IPS-NIHi7 (cell line): ENCODE measurements around the gene KIF20B.
"Not testable (repeated sequence)": the region's sequence is repeated elsewhere in the genome, so short reads cannot be mapped to it uniquely, and the experiment has no call there.

Experiments used
- DNase-seq: peaks from one replicate; pipeline ENCODE4 v3.0.0; 2012; ENCODE audit warnings: mixed read lengths; ENCODE audit errors: extremely low spot score

The KIF20B gene

DNA sequence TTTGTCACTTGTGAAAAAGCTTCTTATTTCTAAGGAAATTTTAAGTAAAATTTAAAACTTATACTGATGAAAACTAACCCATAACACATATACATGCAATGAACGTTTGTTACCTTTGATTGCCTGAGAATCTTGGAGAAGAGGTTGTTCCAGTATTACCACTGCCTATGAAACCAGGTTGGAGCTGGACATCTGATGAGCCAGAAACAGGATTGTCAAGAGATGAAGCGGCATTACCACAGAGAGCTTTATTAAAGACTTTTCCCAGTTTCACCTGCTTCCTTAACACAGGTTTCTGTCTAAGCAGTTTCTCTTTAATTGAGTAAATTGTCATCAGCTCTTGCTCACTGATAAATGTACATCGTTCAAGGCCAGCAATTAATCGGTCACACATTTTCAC is 9.0 kb upstream of the KIF20B start:
- no peak for DNase-seq

DNA sequence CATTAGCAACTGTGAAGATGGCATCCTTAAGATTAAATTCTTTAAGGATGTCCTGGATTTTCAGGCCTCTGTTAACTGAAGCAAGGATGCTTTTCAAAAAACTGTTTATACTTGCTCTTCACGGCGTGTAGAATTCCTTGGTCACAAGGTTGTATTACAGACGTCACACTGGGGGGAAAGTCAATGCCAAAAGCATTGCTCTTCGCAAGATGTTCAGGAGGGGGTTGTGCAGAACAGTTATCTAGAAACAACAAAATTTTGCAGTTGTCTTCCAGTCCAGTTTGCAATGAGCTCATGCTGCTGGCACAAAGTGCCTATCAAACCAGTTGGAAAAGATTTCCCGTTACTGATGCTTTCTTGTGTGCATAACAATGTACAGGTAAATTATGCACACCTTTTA is 8.2 kb upstream of the KIF20B start:
- DNase-seq = no peak

DNA sequence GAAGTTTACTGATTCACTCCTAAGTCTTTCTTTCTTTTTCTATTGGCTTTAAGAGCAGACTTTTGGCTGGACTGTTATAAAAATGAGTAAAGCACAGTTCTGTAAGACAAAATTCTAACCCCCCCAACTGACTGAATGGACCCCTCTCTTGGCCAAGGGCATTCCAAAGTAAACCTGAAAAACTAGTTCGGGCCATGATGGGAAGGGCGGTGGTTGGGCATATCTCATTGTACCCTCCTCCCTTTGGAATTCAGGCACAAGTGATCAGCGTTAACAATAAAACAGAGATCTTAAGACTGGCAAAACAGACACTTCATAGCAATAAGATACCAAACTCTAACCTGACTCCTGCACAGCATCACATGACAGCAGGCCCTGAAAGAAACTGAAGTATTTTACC is 6.1 kb upstream of the KIF20B start:
- no peak for DNase-seq

DNA sequence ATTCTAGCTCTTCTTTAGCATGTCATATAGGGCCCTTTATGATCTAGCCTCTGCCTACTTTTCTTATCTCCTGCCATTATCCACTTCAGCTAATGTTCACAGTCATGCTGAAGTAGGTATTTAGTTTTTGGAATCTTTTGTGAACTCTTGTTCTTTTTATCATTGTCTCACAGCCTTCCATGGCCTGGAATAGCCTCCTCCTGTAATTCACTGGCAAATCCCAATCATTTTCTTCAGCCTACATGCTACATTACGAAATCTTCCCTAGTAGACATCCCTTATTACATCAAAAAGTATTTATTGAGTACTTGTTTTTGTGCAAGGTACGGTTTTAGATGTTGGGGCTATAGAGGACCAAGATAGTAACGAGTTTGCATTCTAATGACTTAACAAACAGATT is 3.4 kb upstream of the KIF20B start:
- no peak for DNase-seq

DNA sequence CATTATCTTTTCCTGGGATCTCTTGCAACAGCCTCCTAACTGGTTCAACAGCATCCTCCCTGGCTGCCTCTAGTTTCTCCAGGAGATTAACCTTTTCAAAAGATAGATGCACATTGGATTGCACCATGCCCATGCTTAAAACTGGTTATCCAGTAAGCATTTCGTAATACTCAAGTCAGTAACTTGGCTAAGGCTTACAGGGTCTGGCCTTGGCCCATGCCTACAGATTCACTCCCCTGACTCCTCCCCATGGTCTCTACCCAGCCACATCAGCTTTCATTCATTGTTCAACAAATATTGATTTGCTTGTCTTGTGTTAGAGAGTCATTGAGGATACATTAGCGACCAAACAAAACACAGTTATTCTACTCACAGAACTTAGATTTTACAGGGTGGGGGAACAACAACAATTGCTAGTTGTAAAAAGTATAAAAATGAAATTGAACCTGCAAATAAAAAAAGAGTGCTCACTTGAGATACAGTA is 1.8 kb upstream of the KIF20B start:
- DNase-seq = peak; percentile 8

DNA sequence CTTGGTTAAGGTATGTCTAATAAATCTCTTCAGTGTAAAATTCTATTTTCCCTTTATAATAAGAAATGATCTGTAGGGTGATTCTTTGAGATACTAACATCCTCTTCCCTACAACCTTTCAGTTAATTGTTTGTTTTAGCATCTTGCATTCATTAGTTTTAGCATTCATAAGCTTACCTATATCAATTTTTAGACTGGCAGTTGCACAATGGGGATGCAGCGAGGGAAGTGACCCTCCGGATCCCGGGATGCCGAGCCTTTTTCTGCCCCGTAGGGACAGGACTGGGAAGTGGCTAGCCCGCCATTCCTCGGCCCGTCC is 508 bp upstream of the KIF20B start:
- no peak for DNase-seq

DNA sequence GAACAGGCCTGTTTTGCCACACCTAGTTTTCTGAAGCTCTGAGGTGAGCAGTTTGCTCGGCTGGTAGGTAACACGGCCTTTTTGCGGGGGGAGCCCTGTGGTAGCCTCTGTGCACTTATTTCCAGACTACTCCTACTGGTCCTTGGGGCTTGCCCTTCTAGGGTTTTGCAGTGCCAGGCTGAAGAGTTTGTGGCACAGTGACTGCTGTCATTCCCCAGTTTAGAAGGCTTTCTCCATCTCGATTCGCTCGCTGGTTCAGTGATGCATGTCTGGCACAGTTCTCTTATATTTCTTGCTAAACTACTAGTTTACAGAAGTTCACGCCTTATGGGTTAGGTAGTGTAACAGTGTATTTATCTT is 711 bp downstream of the KIF20B start:
- DNase-seq = no peak

DNA sequence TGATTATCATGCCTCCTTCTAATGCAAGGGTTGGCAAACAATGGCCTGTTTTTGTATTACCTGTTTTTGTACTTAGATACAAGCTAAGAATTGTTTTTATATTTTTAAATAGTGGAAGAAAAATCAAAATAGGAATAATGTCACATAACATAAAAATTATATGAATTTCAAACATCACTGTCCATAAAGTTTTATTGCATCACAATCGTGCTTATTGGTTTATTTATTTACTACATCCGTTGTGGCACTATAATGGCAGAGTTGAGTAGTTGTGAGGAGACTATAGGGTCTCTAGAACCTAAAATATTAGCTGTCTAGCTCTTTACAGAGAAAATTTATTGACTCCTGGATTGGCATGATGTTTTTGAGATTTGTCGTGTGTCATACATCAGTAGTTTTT is 4.1 kb downstream of the KIF20B start:
- no peak for DNase-seq

DNA sequence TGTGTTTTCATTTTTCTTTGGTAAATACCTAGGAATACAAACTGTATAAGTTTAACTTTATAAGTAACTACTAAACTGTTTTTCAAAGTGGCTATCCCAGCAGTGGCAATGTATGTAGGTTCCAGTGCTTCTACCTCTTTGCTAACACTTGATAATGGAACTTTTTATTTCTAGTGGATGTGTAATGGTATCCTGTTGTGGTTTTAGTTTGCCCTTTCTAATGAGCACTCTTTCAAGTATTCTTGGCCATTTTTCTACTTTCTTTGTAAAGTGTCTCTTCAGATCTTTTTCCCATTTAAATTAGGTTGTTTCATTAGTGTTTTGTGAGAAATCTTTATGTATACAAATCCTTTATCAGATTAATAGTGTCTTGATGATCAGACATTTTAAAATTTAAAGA is 4.6 kb downstream of the KIF20B start:
- DNase-seq = no peak

DNA sequence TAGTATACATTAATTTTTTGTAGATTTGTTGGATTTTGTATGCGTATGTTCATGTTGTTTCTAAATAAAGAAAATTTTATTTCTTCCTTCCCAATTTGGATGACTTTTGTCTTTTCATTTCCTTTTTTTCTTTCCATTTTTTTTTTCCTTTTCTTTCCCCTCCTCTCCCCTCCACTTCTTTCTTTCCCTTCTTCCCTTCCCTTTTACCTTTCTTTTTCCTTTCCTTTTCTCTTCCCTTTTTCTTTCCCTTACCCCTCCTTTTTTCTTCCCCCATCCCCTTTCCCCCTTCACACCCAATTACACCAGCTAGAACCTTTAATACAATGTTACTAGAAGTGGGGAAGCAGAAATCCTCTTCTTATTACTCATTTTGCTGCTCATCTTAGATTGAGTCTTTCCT is 6.0 kb downstream of the KIF20B start:
- no peak for DNase-seq

DNA sequence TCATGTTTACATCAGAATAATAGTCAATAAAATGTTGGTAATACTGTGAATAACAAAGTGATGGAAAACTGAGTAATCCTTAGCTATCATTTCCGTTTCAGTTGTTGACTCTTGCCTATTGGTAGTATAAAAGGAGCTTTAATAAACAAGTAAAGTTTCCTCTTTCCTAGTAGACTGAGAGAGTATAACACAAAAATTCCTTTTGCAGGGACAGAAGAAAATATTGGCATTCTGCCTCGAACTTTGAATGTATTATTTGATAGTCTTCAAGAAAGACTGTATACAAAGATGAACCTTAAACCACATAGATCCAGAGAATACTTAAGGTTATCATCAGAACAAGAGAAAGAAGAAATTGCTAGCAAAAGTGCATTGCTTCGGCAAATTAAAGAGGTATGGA is 9.4 kb downstream of the KIF20B start:
- no peak for DNase-seq

DNA sequence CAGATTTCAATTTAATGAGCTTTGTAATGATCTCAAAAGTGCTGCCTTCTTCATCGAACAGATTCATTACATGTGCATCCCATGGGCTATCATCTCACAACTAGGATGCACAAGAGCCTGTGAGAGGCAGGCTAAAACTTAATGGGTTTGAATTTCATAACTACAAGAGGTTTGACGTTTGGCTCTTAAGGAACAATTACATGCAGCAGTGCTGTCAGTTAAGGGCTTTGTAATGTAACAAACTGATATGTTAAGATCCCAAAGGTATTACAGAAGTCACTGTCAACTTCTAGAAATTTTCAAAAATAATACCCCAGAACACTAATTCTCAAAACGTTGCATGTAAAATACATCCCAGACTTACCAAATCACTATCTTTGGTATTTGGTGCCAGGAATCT is 33.2 kb downstream of the KIF20B start:
- no peak for DNase-seq

DNA sequence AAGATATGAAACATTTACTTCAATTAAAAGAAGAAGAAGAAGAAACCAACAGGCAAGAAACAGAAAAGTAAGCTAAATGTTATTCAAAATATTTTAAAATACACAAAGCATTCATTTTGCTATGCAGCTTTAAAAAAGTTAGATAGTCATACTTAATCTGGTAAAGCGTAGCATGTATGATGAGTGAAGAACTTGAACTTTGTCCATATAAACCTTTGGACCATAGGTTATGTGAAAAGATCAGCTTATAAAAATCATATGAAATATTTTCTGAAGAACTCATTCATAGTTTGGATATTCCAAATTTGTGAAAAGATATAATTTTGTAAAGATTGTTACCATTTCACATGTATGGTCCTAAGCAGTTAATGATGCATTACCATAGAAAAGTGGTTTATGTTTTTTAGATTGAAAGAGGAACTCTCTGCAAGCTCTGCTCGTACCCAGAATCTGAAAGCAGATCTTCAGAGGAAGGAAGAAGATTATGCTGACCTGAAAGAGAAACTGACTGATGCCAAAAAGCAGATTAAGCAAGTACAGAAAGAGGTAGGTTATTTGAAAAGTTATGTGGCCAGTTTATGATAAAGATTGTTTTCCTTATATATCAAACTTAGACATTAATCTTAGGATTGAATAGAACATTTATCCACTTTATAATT is 37.3 kb downstream of the KIF20B start:
- DNase-seq = no peak

DNA sequence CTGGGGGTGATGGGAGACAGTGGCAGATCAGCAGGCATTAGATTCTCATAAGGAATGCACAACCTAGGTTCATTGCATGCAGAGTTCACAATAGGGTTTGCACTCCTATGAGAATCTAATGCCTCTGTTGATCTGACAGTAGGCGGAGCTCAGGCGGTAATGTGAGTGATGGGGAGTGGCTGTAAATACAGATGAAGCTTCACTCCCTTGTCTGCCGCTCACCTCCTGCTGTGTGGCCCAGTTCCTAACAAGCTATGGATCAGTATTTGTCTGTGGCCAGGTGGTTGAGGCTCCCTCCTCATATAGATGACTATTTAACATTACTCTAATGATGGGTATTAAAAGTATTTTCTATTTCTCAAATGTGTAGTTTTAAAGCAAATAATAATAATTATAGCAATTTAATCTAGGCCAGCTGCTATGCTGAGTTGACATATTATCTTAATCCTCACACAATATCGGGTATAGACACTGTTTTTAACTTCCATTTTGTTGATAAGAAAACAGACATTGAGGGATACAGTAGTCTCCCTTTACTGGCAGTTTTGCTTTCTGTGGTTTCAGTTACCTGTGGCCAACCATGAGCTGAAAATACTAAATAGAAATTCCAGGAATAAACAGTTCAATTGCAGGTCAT is 39.9 kb downstream of the KIF20B start:
- no peak for DNase-seq

DNA sequence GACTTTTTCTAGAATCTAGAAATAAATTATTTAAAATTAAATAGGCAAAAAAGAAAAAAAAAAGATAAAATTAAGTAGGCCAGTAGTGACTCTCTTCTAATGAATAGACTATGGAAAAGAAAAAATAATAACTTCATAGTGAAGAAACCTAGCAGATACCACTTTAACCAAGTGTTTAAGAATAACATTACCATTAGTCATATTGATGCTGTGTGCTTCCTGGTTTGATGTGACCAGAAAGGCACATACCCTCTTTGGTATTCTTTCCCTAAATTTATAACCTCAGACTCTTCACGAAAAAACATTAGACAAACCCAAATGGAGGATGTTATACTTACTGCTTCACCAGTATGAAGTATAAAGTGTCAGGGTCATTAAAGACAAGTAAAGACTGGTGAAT is 42.6 kb downstream of the KIF20B start:
- no peak for DNase-seq

DNA sequence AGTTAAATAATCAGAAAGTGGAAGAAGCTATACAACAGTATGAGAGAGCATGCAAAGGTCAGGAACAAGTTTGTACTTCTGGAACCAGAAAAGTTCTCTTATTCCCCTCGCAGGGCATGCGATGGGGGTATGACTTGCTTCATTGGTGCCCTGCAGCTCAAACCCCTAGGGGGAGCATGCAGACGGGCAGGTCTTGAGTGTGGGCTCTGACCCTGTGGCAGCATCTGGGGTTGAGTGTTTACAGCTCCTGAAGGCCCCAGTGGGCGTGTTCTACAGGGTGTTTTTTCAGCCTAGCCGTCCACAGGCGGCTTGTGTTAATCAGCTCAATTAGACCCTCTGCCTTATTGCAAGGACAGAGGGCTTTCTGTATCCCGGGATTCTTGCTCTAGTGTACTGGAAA is 44.5 kb downstream of the KIF20B start:
- peak; percentile 9 for DNase-seq

DNA sequence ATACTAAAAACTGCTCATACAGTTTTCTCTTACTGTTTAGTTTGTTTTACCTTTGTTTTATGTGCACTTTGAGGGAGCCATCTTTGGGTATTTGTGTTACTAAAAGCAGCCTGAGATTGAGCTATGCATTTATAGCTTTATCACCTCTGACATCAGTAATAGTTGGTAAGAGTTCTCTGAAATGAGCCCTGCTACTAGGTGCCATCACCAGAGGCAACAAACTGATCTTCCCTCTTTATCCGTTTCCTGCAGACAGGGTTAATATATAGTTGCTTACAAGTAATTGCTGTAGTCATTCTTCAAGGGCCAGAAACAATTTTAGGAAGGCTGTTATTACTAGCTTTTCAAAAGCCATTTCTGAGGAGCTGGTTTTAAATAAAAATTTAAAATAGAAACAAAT is 49.1 kb downstream of the KIF20B start:
- no peak for DNase-seq

DNA sequence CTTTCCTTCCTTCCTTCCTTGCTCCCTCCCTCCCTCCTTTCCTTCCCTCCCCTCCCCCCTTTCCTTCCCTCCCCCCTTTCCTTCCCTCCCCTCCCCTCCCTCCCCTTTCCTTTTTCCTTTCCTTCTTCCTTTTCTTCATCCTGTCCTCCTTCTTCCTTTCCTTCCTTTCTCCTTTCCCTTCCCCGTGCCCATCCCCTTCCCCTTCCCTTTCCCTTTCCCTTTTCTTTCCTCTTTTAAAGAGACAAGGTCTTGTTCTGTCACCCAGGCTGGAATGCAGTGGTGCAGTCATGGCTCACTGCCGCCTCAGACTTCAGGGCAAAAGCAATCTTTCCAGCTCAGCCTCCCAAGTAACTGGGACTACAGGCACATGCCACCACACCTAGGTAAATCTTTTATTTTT is 54.0 kb downstream of the KIF20B start:
- no peak for DNase-seq

DNA sequence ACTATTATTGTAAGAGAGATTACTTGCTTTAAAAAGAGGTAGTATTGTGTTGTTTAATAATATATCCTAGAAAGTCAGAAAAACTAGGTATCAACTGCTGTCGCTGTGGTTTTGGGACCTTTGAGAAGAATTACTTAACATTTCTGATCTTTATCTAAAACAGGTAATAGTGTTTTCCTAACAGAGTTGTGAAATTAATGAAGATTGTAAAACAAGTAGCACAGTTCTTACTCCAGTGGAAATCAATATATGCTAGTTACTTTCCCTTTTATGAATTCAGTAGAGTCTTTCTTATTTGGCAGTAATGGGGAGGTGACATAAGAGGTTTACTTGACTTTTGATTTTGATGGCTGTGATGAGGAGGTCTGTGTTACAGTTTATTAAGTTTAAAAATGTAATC is 58.1 kb downstream of the KIF20B start:
- DNase-seq = no peak

DNA sequence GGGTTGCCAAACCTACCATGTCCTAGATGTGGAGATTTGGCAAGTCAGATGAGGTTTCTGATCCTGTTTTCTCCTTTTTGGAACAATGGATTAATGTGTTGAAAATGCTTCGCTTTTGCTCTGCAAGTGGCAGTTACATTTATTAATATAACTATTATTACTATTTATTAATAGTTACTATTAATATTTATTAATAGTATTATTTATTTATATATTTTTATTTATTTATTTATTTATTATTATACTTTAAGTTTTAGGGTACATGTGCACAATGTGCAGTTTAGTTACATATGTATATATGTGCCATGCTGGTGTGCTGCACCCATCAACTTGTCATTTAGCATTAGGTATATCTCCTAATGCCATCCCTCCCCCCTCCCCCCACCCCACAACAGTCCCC is 62.3 kb downstream of the KIF20B start:
- not testable (repeated sequence) for DNase-seq

DNA sequence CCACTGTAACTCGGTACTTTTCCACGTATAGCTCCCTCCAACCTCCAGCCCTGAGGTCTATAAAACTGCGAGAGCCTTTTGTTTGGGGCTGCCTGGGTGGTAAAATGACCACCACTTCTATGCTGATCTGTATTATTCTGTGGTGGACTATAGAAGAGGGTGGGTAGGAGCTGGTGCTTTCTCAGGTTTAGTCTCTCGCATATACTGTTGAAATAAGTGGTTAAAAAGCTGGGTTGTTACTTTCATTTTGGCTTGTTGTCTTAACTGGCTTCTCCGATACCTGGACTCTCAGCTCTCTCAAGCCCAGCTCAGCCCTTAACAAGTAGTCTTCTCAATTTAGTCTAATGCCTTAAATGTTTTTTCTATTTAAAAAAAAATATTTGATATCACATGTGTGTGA is 70.3 kb downstream of the KIF20B start:
- DNase-seq = no peak

DNA sequence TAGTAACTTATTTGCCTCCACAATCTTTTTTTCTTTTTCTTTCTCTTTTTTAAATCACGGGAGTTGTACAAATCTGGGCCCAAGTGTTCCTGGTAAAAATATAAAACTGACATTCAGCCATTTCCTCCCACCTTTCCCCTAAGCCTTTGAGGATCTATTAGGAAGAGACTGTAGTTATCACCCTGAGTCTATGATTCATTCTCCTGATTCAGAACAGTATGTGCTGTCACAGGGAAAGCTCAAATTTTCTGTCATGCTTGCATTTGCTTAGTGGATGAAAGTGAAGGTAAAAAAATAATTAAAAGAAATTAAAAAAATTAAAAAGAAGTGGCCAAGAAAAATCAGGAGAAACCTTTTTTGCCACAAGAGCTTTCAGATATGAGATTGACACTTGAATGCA is 71.7 kb downstream of the KIF20B start:
- no peak for DNase-seq

DNA sequence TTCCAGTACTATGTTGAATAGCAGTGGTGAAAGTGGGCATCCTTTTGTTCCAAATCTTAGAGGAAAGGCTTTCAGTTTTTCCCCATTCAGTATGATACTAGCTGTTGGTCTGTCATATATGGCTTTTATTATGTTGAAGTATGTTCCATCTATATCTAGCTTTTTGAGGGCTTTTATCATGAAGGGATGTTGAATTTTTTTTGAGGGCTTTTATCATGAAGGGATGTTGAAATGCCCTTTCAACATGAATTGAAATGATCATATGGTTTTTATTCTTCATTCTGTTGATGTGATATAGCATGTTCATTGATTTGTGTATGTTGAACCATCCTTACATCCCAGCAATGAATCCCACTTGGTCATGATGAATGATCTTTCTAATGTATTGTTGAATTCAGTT is 75.3 kb downstream of the KIF20B start:
- DNase-seq = no peak

DNA sequence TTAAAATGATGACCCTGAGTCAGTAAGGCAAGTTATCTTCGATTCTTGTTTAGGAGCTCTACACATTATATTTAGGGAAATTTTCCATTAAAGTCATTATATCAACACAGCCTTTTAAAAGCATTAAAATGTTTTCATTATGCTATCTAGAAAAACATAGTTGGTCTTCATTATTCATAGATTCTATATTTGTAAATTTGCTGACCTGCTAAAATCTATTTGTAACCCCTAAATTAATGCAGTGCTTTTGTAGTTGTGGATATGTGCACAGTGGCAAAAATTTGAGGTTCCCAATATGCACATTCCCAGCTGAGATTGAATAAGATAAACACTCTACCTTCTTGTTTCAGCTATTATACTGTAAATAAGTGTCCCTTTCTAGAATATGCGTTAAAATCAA is 81.1 kb downstream of the KIF20B start:
- no peak for DNase-seq
